GM23248 (cell line): ENCODE data around the gene ZSWIM9. TPM values are rescaled to one million over a fixed set of nuclear protein-coding genes. Genes with fewer than 3 reads are reported as not detected.
"Not testable (repeated sequence)": the region's sequence is repeated elsewhere in the genome, so short reads cannot be mapped to it uniquely, and the experiment has no call there.

Experiments
- DNase-seq: peaks from one replicate; pipeline ENCODE4 v3.0.0-alpha.2; 2015
- H2AFZ ChIP-seq: fragments of 200-600 bp; sonication (generic); 2 replicates; pipeline ENCODE4 v1.6.1; 2016; ENCODE audit warnings: antibody characterized with exemption
- H3F3A ChIP-seq: fragments of 200-600 bp; sonication (generic); 2 replicates; pipeline ENCODE4 v1.6.1; 2016; ENCODE audit warnings: mild to moderate bottlenecking, antibody characterized with exemption, mixed run types; ENCODE audit not compliant: insufficient read depth
- H3K27ac ChIP-seq: fragments of 200-600 bp; sonication (generic); 2 replicates; pipeline ENCODE4 v1.5.1; 2016; ENCODE audit warnings: mild to moderate bottlenecking
- H3K27me3 ChIP-seq: fragments of 200-600 bp; sonication (generic); replicated peaks from 2 replicates; pipeline ENCODE4 v1.6.1; 2016; ENCODE audit warnings: mild to moderate bottlenecking; ENCODE audit not compliant: insufficient read depth
- H3K36me3 ChIP-seq: fragments of 200-600 bp; sonication (generic); 2 replicates; pipeline ENCODE4 v1.6.1; 2016; ENCODE audit warnings: low read depth, mild to moderate bottlenecking
- H3K4me1 ChIP-seq: fragments of 200-600 bp; sonication (generic); 2 replicates; pipeline ENCODE4 v1.6.1; 2016; ENCODE audit warnings: mild to moderate bottlenecking; ENCODE audit not compliant: insufficient read depth
- H3K4me2 ChIP-seq: fragments of 200-600 bp; sonication (generic); one replicate; pipeline ENCODE4 v1.6.1; 2016; ENCODE audit warnings: mild to moderate bottlenecking; ENCODE audit not compliant: unreplicated experiment
- H3K4me3 ChIP-seq: fragments of 200-600 bp; sonication (generic); 2 replicates; pipeline ENCODE4 v1.5.1; 2016; ENCODE audit warnings: mild to moderate bottlenecking
- H3K79me2 ChIP-seq: fragments of 200-600 bp; sonication (generic); 2 replicates; pipeline ENCODE4 v1.6.1; 2016; ENCODE audit warnings: mild to moderate bottlenecking; ENCODE audit not compliant: insufficient read depth
- H3K9ac ChIP-seq: fragments of 200-600 bp; sonication (generic); 2 replicates; pipeline ENCODE4 v1.6.1; 2016; ENCODE audit warnings: mild to moderate bottlenecking
- H3K9me2 ChIP-seq: fragments of 200-600 bp; sonication (generic); 2 replicates; pipeline ENCODE4 v1.6.1; 2016; ENCODE audit warnings: mixed run types, mild to moderate bottlenecking, moderate library complexity; ENCODE audit not compliant: insufficient read depth
- H3K9me3 ChIP-seq: fragments of 200-600 bp; sonication (generic); one replicate; pipeline ENCODE4 v1.6.1; 2017; ENCODE audit warnings: low read depth
- H4K20me1 ChIP-seq: fragments of 200-600 bp; sonication (generic); 2 replicates; pipeline ENCODE4 v1.6.0; 2016; ENCODE audit not compliant: insufficient read depth
- EZH2 ChIP-seq: fragments of 200-600 bp; sonication (generic); IDR thresholded peaks from 2 replicates; pipeline ENCODE4 v1.6.1; 2018; ENCODE audit warnings: antibody characterized with exemption, mild to moderate bottlenecking; ENCODE audit not compliant: insufficient read depth, poor library complexity, severe bottlenecking
- EZH2phosphoT487 ChIP-seq: fragments of 200-600 bp; sonication (generic); IDR thresholded peaks from 2 replicates; pipeline ENCODE4 v1.6.1; 2018; ENCODE audit warnings: antibody characterized with exemption, moderate library complexity, mild to moderate bottlenecking, low read depth; ENCODE audit not compliant: insufficient read depth
- WGBS, 2 experiments: methylation state at CpG; one replicate each; pipeline ENCODE4 v1.1.6; 2015 to 2017; ENCODE audit warnings: low lambda C conversion rate in 2 of 2, low coverage in 1 of 2; ENCODE audit errors: missing lambda C conversion rate in 2 of 2; 5-methylcytosine and 5-hydroxymethylcytosine counted together
- in situ Hi-C: fragments of 300-500 bp; cut with MboI; formaldehyde crosslinking; loops from 2 replicates; pipeline ENCODE4 v1.15.0; 2020
- polyA plus RNA-seq: library from polyadenylated mRNA; unstranded; fragments of >200 nt; fragmentation: Nextera tagmentation; extraction: Ambion mirVana; gene quantifications from 2 replicates; pipeline ENCODE4 v1.2.1, GENCODE V29; 2016
- total RNA-seq: library from RNA; depleted of rRNA; stranded (reverse); fragments of >200 nt; shearing (Covaris generic); gene quantifications from 2 replicates; pipeline ENCODE4 v1.2.3, GENCODE V29; 2014

Gene ZSWIM9
- total and polyA plus RNA-seq, 2 experiments from 2014 or later: 0.88 to 4.3 TPM

GRCh38 chr19:48213959-48214358, 43.5 kb downstream of the ZSWIM9 start:
- Histone ChIP-seq H2AFZ (no peak overlapping the region), H3K27ac (no peak overlapping the region), H3K36me3 (no peaks in the 10 kb centered on the region), H3K9me2 (no peaks in the 10 kb centered on the region), H3F3A (peaks cover 9% of the 10 kb centered on the region; the same call in 1 of the 2 replicates), H4K20me1 (no peaks in the 10 kb centered on the region), H3K4me2 (no peak overlapping the region), H3K4me1 (0 out of 2 replicates have a peak, but pooled peaks cover 2% of the 10 kb centered on the region), H3K4me3 (no peak overlapping the region), H3K79me2 (no peaks in the 10 kb centered on the region), H3K27me3 (no peaks in the 10 kb centered on the region), H3K9me3 (no peaks in the 10 kb centered on the region), H3K9ac (no peak overlapping the region)
- TF ChIP-seq EZH2 (no peak), EZH2phosphoT487 (no peak)
- no peak for DNase-seq
- in situ Hi-C loops: no loop called here
- WGBS, 2 experiments: 82 to 87% methylated on average over 5 of the region's 5 CpGs

- no peak overlapping the region for H3K9ac ChIP-seq
- no peak for TF ChIP-seq EZH2phosphoT487
- TF ChIP-seq EZH2: no peak
- no peaks in the 10 kb centered on the region for H3K9me2 ChIP-seq
- H3K4me2 ChIP-seq: no peak overlapping the region
- H3K4me1 ChIP-seq: 0 out of 2 replicates have a peak, but pooled peaks cover 3% of the 10 kb centered on the region
- H4K20me1 ChIP-seq: no peaks in the 10 kb centered on the region
- 93 to 94% methylated on average over 14 of the region's 14 CpGs for WGBS, 2 experiments
- H3K27me3 ChIP-seq: no peaks in the 10 kb centered on the region
- H3K9me3 ChIP-seq: no peaks in the 10 kb centered on the region
- no peak overlapping the region for H3K4me3 ChIP-seq
- H3K79me2 ChIP-seq: no peaks in the 10 kb centered on the region
- no peaks in the 10 kb centered on the region for H3F3A ChIP-seq
- no peak overlapping the region for H3K27ac ChIP-seq
- H3K36me3 ChIP-seq: no peaks in the 10 kb centered on the region
- in situ Hi-C loops: no loop called here
- no peak overlapping the region for H2AFZ ChIP-seq
- no peak for DNase-seq
Measured at GRCh38 chr19:48216933-48217332, 46.5 kb downstream of the ZSWIM9 start.

- no peaks in the 10 kb centered on the region for H3F3A ChIP-seq
Measured at GRCh38 chr19:48218997-48219396, 48.5 kb downstream of the ZSWIM9 start.

GRCh38 chr19:48220784-48221183, 50.3 kb downstream of the ZSWIM9 start:
- in situ Hi-C loops, H3K9ac ChIP-seq, H3K27me3 ChIP-seq, H3K79me2 ChIP-seq, H3K9me2 ChIP-seq, DNase-seq, H3K4me3 ChIP-seq, H3K9me3 ChIP-seq, H3K27ac ChIP-seq, H3K4me1 ChIP-seq, H3F3A ChIP-seq, H3K36me3 ChIP-seq, H2AFZ ChIP-seq, H4K20me1 ChIP-seq, H3K4me2 ChIP-seq: not testable (repeated sequence)
- WGBS, 2 experiments: 98 to 100% methylated on average over 3 of the region's 3 CpGs

More at GRCh38 chr19:48218997-48219396, 48.5 kb downstream of the ZSWIM9 start:
- Histone ChIP-seq H3K4me3 (no peak overlapping the region), H3K36me3 (no peaks in the 10 kb centered on the region), H3K4me1 (0 out of 2 replicates have a peak, but pooled peaks cover 3% of the 10 kb centered on the region), H3K9me3 (no peaks in the 10 kb centered on the region), H3K27me3 (no peaks in the 10 kb centered on the region), H3K4me2 (no peak overlapping the region), H3K9me2 (no peaks in the 10 kb centered on the region), H4K20me1 (no peaks in the 10 kb centered on the region), H3K9ac (no peak overlapping the region), H3K79me2 (no peaks in the 10 kb centered on the region), H3K27ac (no peak overlapping the region), H2AFZ (no peak overlapping the region)
- DNase-seq: no peak
- TF ChIP-seq EZH2phosphoT487 (no peak), EZH2 (no peak)
- WGBS, 2 experiments: 77 to 80% methylated on average over 6 of the region's 6 CpGs
- in situ Hi-C loops: no loop called here

- Histone ChIP-seq H3K4me3 (no peak overlapping the region), H3F3A (no peaks in the 10 kb centered on the region), H3K36me3 (no peaks in the 10 kb centered on the region), H3K79me2 (no peaks in the 10 kb centered on the region), H3K4me1 (0 out of 2 replicates have a peak, but pooled peaks cover 3% of the 10 kb centered on the region), H3K9me2 (no peaks in the 10 kb centered on the region), H2AFZ (no peak overlapping the region), H3K9me3 (no peaks in the 10 kb centered on the region), H3K27ac (no peak overlapping the region), H3K4me2 (no peak overlapping the region), H3K9ac (no peak overlapping the region), H4K20me1 (no peaks in the 10 kb centered on the region), H3K27me3 (no peaks in the 10 kb centered on the region)
- TF ChIP-seq EZH2 (no peak), EZH2phosphoT487 (no peak)
- in situ Hi-C loops: no loop called here
- no peak for DNase-seq
- 95 to 97% methylated on average over 5 of the region's 5 CpGs for whole genome bisulfite sequencing, 2 experiments
Measured at GRCh38 chr19:48221628-48222027, 51.1 kb downstream of the ZSWIM9 start.
